ENCODE measurements around the gene TRIM47. TPM values are rescaled to one million over a fixed set of nuclear protein-coding genes. Genes with fewer than 3 reads are reported as not detected.
"Not testable (repeated sequence)": the region's sequence is repeated elsewhere in the genome, so short reads cannot be mapped to it uniquely, and the experiment has no call there.

The TRIM47 gene
- total RNA-seq, 4 donors from 2014 or later: 21.0 to 146 (median 40.8) TPM

DNA sequence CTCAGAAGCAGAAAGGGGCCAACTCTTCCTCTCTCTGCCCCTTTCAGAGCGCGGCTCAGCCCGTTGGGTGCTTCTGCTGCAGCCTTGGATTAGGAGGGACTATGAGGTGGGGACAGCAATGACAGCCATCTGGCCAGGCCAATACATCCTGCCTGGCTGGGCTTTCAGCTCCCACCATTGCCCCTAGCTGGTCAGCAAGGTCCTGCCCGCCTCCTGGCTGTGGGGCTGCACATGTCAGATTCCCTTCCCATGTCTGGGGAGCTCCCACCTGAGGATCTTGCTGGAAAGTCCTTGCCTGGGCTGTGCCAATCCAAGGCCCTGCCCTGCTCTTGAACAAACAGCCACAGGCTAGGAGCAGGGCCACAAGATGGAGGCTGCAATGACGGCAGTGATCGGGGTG, 10.1 kb upstream of the TRIM47 start:
- Histone ChIP-seq H3K4me3 (no peak overlapping the region), H3K27ac (no peak overlapping the region), H3K36me3 (peaks cover 0 to 55% of the 10 kb centered on the region in 2 donors), H3K9me3 (no peaks in the 10 kb centered on the region), H3K4me1 (peaks cover 0 to 22% (median 1%) of the 10 kb centered on the region in 3 donors), H3K27me3 (no peaks in the 10 kb centered on the region)
- 86 to 93% methylated on average over 2 to 4 of the region's 6 CpGs for WGBS, 2 donors (ENCODE audit: low coverage in 1 of 2)
- TF ChIP-seq, protein P1, sequence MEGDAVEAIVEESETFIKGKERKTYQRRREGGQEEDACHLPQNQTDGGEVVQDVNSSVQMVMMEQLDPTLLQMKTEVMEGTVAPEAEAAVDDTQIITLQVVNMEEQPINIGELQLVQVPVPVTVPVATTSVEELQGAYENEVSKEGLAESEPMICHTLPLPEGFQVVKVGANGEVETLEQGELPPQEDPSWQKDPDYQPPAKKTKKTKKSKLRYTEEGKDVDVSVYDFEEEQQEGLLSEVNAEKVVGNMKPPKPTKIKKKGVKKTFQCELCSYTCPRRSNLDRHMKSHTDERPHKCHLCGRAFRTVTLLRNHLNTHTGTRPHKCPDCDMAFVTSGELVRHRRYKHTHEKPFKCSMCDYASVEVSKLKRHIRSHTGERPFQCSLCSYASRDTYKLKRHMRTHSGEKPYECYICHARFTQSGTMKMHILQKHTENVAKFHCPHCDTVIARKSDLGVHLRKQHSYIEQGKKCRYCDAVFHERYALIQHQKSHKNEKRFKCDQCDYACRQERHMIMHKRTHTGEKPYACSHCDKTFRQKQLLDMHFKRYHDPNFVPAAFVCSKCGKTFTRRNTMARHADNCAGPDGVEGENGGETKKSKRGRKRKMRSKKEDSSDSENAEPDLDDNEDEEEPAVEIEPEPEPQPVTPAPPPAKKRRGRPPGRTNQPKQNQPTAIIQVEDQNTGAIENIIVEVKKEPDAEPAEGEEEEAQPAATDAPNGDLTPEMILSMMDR (IDR thresholded peaks at IDR 0.05): no peak
- TF ChIP-seq POLR2A (IDR thresholded peaks at IDR 0.05): no peak
- TF ChIP-seq POLR2AphosphoS5 (IDR thresholded peaks at IDR 0.05): no peak
- no peak for TF ChIP-seq EP300 (IDR thresholded peaks at IDR 0.05)
- ATAC-seq: no peak

DNA sequence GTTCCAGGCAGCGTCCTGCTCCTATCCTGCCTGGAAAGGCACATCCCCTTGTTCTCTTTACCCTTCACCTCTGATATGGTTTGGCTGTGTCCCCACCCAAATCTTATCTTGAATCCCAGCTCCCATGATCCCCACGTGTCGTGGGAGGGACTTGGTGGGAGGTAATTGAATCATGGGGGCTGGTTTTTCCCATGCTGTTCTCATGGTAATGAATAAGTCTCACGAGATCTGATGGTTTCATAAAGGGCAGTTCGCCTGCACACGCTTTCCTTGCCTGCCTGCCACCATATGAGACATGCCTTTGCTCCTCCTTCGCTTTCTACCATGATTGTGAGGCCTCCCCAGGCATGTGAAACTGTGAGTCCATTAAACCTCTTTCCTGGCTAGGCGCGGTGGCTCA, 7.5 kb upstream of the TRIM47 start:
- not testable (repeated sequence) for H3K9me3 ChIP-seq, H3K4me1 ChIP-seq, H3K4me3 ChIP-seq, H3K27ac ChIP-seq, ATAC-seq, H3K27me3 ChIP-seq
- WGBS, 2 donors (ENCODE audit: low coverage in 1 of 2): 20 to 94% methylated on average over 1 to 6 of the region's 9 CpGs
- H3K36me3 ChIP-seq: peaks cover 0 to 36% of the 10 kb centered on the region in 2 donors

DNA sequence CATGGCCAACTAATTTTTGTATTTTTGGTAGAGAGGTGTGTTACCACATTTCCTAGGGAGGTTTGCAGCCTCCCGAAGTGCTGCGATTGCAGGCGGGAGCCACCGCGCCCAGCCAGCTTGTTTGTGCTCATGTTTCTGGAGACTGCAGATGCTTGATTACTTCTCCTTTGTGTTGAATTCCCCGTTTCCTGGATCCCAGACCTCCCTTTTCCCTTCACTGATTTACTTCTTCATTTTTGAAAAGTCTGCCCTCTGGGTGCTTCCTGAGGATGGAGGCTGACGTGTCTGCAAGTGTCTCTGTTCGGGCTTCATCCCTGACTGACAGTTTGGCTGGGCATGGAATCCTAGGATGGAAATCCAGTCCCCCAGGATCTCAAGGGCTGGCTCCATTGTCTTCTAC, 7.0 kb upstream of the TRIM47 start:
- Histone ChIP-seq H3K4me3 (no peak overlapping the region), H3K9me3 (no peaks in the 10 kb centered on the region), H3K4me1 (no peaks in the 10 kb centered on the region), H3K36me3 (peaks cover 0 to 32% of the 10 kb centered on the region in 2 donors), H3K27ac (no peak overlapping the region), H3K27me3 (no peaks in the 10 kb centered on the region)
- TF ChIP-seq, protein P1 (IDR thresholded peaks at IDR 0.05): no peak
- TF ChIP-seq POLR2A (IDR thresholded peaks at IDR 0.05): no peak
- TF ChIP-seq POLR2AphosphoS5 (IDR thresholded peaks at IDR 0.05): no peak
- no peak for TF ChIP-seq EP300 (IDR thresholded peaks at IDR 0.05)
- 77 to 100% methylated on average over 1 to 6 of the region's 8 CpGs for WGBS, 2 donors (ENCODE audit: low coverage in 1 of 2)
- no peak for ATAC-seq

DNA sequence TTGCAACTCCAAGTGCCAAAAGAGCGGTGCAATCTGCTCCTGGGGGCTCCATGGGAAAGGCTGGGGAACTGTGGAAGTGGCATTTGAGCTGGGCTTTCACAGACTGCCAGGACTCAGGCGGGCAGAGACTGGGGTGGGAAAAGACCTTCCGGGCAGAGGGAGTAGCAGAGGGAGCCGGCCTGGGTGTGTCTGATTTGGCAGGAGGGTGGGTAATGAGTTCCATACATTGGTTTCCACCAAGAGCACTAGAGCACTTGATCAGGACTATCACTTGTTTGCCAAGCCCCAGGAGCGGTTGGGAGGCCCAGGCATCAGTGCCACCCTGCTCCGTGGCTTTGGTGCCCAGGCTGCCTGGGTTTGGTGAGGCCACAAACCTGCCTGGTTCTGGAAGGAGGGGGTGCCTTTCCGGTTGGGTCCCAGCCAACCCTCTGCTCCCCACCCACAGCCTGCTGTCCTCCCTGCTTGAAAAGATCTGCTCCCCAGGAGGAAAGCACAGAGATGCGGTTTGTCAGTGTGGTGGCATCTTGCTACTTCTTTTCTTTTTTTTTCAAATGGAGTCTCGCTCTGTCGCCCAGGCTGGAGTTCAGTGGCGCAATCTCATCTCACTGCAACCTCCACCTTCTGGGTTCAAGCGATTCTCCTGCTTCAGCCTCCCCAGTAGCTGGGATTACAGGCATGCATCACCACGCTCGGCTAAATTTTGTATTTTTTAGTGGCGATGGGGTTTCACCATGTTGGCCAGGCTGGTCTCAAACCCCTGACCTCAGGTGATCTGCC, 3.5 kb upstream of the TRIM47 start:
- Histone ChIP-seq H3K4me1 (peaks cover 0 to 23% (median 1%) of the 10 kb centered on the region in 3 donors), H3K4me3 (no peak overlapping the region), H3K36me3 (no peaks in the 10 kb centered on the region), H3K9me3 (no peaks in the 10 kb centered on the region), H3K27ac (no peak overlapping the region), H3K27me3 (no peaks in the 10 kb centered on the region)
- no peak for TF ChIP-seq POLR2AphosphoS5 (IDR thresholded peaks at IDR 0.05)
- no peak for TF ChIP-seq EP300 (IDR thresholded peaks at IDR 0.05)
- TF ChIP-seq, protein P1 (IDR thresholded peaks at IDR 0.05): no peak
- TF ChIP-seq POLR2A (IDR thresholded peaks at IDR 0.05): no peak
- no peak for ATAC-seq
- 82 to 91% methylated on average over 8 to 9 of the region's 15 CpGs for WGBS, 2 donors (ENCODE audit: low coverage in 1 of 2)

DNA sequence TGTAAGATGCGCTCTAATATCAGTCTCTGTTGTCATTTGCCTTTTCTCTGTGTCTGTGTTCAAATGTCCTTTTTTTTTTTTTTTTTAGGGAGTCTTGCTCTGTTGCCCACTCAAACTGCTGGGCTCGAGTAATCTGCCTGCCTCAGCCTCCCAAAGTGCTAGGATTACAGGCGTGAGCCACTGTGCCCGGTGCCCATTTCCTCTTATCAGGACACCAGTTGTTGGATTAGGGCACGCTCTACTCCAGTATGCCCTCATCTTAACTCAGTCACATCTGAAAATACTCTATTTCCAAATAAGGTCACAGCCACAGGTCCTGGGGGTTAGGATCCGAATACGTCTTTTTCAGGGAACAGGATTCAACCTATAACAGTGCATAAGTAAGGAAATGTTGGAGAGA, 1.9 kb upstream of the TRIM47 start:
- no peaks in the 10 kb centered on the region for H3K27me3 ChIP-seq
- no peak overlapping the region for H3K4me3 ChIP-seq
- TF ChIP-seq POLR2A (IDR thresholded peaks at IDR 0.05) (no peak), EP300 (IDR thresholded peaks at IDR 0.05) (no peak), POLR2AphosphoS5 (IDR thresholded peaks at IDR 0.05) (no peak)
- H3K9me3 ChIP-seq: no peaks in the 10 kb centered on the region
- 74 to 83% methylated on average over 1 to 7 of the region's 7 CpGs for WGBS, 2 donors (ENCODE audit: low coverage in 1 of 2)
- ATAC-seq: no peak
- H3K27ac ChIP-seq: peak overlapping the region in 2 of 4 donors; percentile 14 to 24
- H3K36me3 ChIP-seq: peaks cover 0 to 7% of the 10 kb centered on the region in 2 donors
- H3K4me1 ChIP-seq: peaks cover 8 to 39% (median 17%) of the 10 kb centered on the region in 3 donors

DNA sequence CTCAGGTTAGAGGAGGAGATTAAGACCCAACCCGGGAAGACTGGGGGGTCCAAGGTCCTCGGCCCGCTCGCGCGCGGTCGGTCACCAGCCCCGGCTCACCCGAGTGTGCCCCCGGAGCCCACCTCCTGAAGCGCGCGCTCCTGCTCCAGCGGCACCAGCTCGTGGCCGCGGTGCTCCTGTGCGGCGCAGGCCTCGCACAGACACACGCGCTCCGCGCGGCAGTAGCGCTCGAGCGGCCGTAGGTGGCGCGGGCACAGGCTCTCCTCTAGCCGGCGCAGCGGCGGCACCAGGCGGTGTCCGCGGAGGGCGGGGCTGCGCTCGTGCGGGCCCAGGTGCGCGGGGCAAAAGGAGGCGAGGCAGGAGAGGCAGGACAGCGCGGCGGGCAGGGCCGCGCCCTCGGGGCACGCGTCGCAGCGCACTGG, 618 bp downstream of the TRIM47 start:
- Histone ChIP-seq H3K9me3 (no peaks in the 10 kb centered on the region), H3K4me3 (peak overlapping the region; percentile 44 to 92), H3K27me3 (no peaks in the 10 kb centered on the region), H3K4me1 (peaks cover 12 to 64% (median 42%) of the 10 kb centered on the region in 3 donors), H3K36me3 (peaks cover 0 to 24% of the 10 kb centered on the region in 2 donors), H3K27ac (peak overlapping the region; percentile 66 to 99 (median 96))
- TF ChIP-seq POLR2AphosphoS5 (IDR thresholded peaks at IDR 0.05): peak; percentile 55
- TF ChIP-seq POLR2A (IDR thresholded peaks at IDR 0.05): peak in 1 of 2 donors; percentile 7
- TF ChIP-seq, protein P1 (IDR thresholded peaks at IDR 0.05): peak in 3 of 4 experiments; percentile 48 to 88 (median 85)
- TF ChIP-seq EP300 (IDR thresholded peaks at IDR 0.05): no peak
- WGBS, 2 donors (ENCODE audit: low coverage in 1 of 2): 0% methylated on average over 1 of the region's 56 CpGs; no CpG with 5 or more reads in 1 of the 2 donors
- peak; percentile 75 for ATAC-seq
